GM13977 (cell line): ENCODE results near the gene DLL1.

Source experiments
- DNase-seq: peaks from one replicate; pipeline ENCODE4 v3.0.0; 2012; ENCODE audit warnings: low spot score
- CTCF ChIP-seq: IDR thresholded peaks from 2 replicates; pipeline ENCODE4 v1.5.1; 2012; ENCODE audit warnings: mild to moderate bottlenecking, control low read depth; ENCODE audit not compliant: insufficient read depth; ENCODE audit errors: extremely low read depth, missing control alignments
- in situ Hi-C: fragments of 300-500 bp; cut with MboI; formaldehyde crosslinking; loops from one replicate; pipeline ENCODE4 v1.12.0; 2022; ENCODE audit warnings: low sequenced_read_pairs, low pct_unique_long_range_greater_than_20kb, mixed read lengths, inconsistent platforms; ENCODE audit not compliant: unreplicated experiment

The DLL1 gene

GRCh38 chr6:170287371-170287876 is 3.5 kb downstream of the DLL1 start:
- in situ Hi-C loops, result no loop called here
- TF ChIP-seq CTCF, result no peak
- no peak for DNase-seq

- DNase-seq, result no peak
- in situ Hi-C loops, result no loop called here
- TF ChIP-seq CTCF, result no peak
Observed at GRCh38 chr6:170286934-170287265, 4.0 kb downstream of the DLL1 start.

GRCh38 chr6:170286246-170286933 is 4.5 kb downstream of the DLL1 start:
- in situ Hi-C loops, result no loop called here
- no peak for DNase-seq
- no peak for TF ChIP-seq CTCF

- in situ Hi-C loops, result no loop called here
- DNase-seq, result no peak
- no peak for TF ChIP-seq CTCF
Observed at GRCh38 chr6:170285482-170285881, 5.4 kb downstream of the DLL1 start.

GRCh38 chr6:170284866-170285469 is 5.9 kb downstream of the DLL1 start:
- no peak for TF ChIP-seq CTCF
- no peak for DNase-seq
- in situ Hi-C loops, result no loop called here

- no peak for TF ChIP-seq CTCF
- in situ Hi-C loops, result no loop called here
Observed at GRCh38 chr6:170284126-170284773, 6.6 kb downstream of the DLL1 start.

More at GRCh38 chr6:170284126-170284773, 6.6 kb downstream of the DLL1 start:
- DNase-seq, result no peak
